GM12892 (cell line): ENCODE data around the gene MEGF11.

Experiments
- POLR2A ChIP-seq: IDR thresholded peaks from 2 replicates; pipeline ENCODE4 v1.6.1; 2011; ENCODE audit warnings: low read depth, low read length, control low read depth
- POLR2AphosphoS5 ChIP-seq: IDR thresholded peaks from 2 replicates; pipeline ENCODE4 v1.6.1; 2011; ENCODE audit warnings: low read depth, low read length, control low read depth
- TAF1 ChIP-seq: IDR thresholded peaks from 2 replicates; pipeline ENCODE4 v1.6.1; 2011; ENCODE audit warnings: low read depth, mild to moderate bottlenecking, control low read depth, low read length, borderline replicate concordance

- TF ChIP-seq TAF1 = 0 out of 2 replicates have a peak, but pooled peaks have one; percentile 2
- 0 out of 2 replicates have a peak, but pooled peaks have one; percentile 20 for TF ChIP-seq POLR2A
- TF ChIP-seq POLR2AphosphoS5 = 0 out of 2 replicates have a peak, but pooled peaks have one; percentile 42
Measured at GRCh38 chr15:66294157-66294931, 40.8 kb upstream of the MEGF11 start.
